ENCODE results near the gene OASL.
"Not testable (repeated sequence)": the region's sequence is repeated elsewhere in the genome, so short reads cannot be mapped to it uniquely, and the experiment has no call there.

OASL gene

GRCh38 chr12:121069206-121069605 is 30.2 kb upstream of the OASL start:
- DNase-seq (ENCODE audit: extremely low spot score) = no peak
- CTCF ChIA-PET = interaction anchor here (0.7 kb wide), 1 partner anchor 147 kb away, joined by 3 read pairs; no protein-coding TSS in a partner anchor
- TF ChIP-seq SUZ12 (IDR thresholded peaks at IDR 0.05) (no peak), BHLHE40 (IDR thresholded peaks at IDR 0.05; ENCODE audit: borderline replicate concordance) (no peak), HDGF (IDR thresholded peaks at IDR 0.05; ENCODE audit: borderline replicate concordance) (no peak), NFRKB (IDR thresholded peaks at IDR 0.05) (no peak), ELF4 (IDR thresholded peaks at IDR 0.05) (no peak), FOXK2 (IDR thresholded peaks at IDR 0.05) (no peak), L3MBTL2 (conservative IDR thresholded peaks at IDR 0.05) (no peak), CTBP1 (IDR thresholded peaks at IDR 0.05; ENCODE audit: borderline replicate concordance) (no peak), ZNF384 (IDR thresholded peaks at IDR 0.05) (no peak), LEF1 (IDR thresholded peaks at IDR 0.05; ENCODE audit: borderline replicate concordance) (no peak), TARDBP (IDR thresholded peaks at IDR 0.05) (no peak), ARNT (IDR thresholded peaks at IDR 0.05) (no peak), FOXA1 (IDR thresholded peaks at IDR 0.05) (no peak), FOXM1 (IDR thresholded peaks at IDR 0.05; ENCODE audit: borderline replicate concordance) (no peak), SP1 (IDR thresholded peaks at IDR 0.05) (no peak), PKNOX1 (IDR thresholded peaks at IDR 0.05) (no peak)
- POLR2A ChIA-PET = no interaction called here

- no peak for DNase-seq (ENCODE audit: extremely low spot score)
- no peak for TF ChIP-seq FOXM1 (IDR thresholded peaks at IDR 0.05; ENCODE audit: borderline replicate concordance)
- no peak for TF ChIP-seq TARDBP (IDR thresholded peaks at IDR 0.05)
- no peak for TF ChIP-seq SP1 (IDR thresholded peaks at IDR 0.05)
- TF ChIP-seq BHLHE40 (IDR thresholded peaks at IDR 0.05; ENCODE audit: borderline replicate concordance) = no peak
- TF ChIP-seq ELF4 (IDR thresholded peaks at IDR 0.05) = no peak
- no peak for TF ChIP-seq ARNT (IDR thresholded peaks at IDR 0.05)
- no peak for TF ChIP-seq FOXA1 (IDR thresholded peaks at IDR 0.05)
- TF ChIP-seq LEF1 (IDR thresholded peaks at IDR 0.05; ENCODE audit: borderline replicate concordance) = no peak
- no peak for TF ChIP-seq CTBP1 (IDR thresholded peaks at IDR 0.05; ENCODE audit: borderline replicate concordance)
- no peak for TF ChIP-seq L3MBTL2 (conservative IDR thresholded peaks at IDR 0.05)
- TF ChIP-seq HDGF (IDR thresholded peaks at IDR 0.05; ENCODE audit: borderline replicate concordance) = no peak
- TF ChIP-seq SUZ12 (IDR thresholded peaks at IDR 0.05) = no peak
- no peak for TF ChIP-seq PKNOX1 (IDR thresholded peaks at IDR 0.05)
- TF ChIP-seq FOXK2 (IDR thresholded peaks at IDR 0.05) = no peak
- no peak for TF ChIP-seq NFRKB (IDR thresholded peaks at IDR 0.05)
- no peak for TF ChIP-seq ZNF384 (IDR thresholded peaks at IDR 0.05)
- ChIA-PET POLR2A (no interaction called here), CTCF (no interaction called here)
These were observed 26.3 kb upstream of the OASL start for GRCh38 chr12:121065345-121065744.

GRCh38 chr12:121064586-121064985 is 25.5 kb upstream of the OASL start:
- DNase-seq (ENCODE audit: extremely low spot score); POLR2A ChIA-PET: not testable (repeated sequence)
- CTCF ChIA-PET = interaction anchor here (0.5 kb wide), 1 partner anchor 102 kb away, joined by 3 read pairs; no protein-coding TSS in a partner anchor

GRCh38 chr12:121064116-121064515 is 25.1 kb upstream of the OASL start:
- CTCF ChIA-PET = interaction anchor here (0.5 kb wide), 1 partner anchor 102 kb away, joined by 3 read pairs; no protein-coding TSS in a partner anchor
- TF ChIP-seq PKNOX1 (IDR thresholded peaks at IDR 0.05) = no peak
- TF ChIP-seq NFRKB (IDR thresholded peaks at IDR 0.05) = no peak
- no peak for TF ChIP-seq ZNF384 (IDR thresholded peaks at IDR 0.05)
- TF ChIP-seq SUZ12 (IDR thresholded peaks at IDR 0.05) = no peak
- no peak for TF ChIP-seq CTBP1 (IDR thresholded peaks at IDR 0.05; ENCODE audit: borderline replicate concordance)
- no peak for TF ChIP-seq SP1 (IDR thresholded peaks at IDR 0.05)
- no peak for TF ChIP-seq FOXM1 (IDR thresholded peaks at IDR 0.05; ENCODE audit: borderline replicate concordance)
- TF ChIP-seq HDGF (IDR thresholded peaks at IDR 0.05; ENCODE audit: borderline replicate concordance) = no peak
- no peak for TF ChIP-seq FOXK2 (IDR thresholded peaks at IDR 0.05)
- TF ChIP-seq FOXA1 (IDR thresholded peaks at IDR 0.05) = no peak
- no peak for TF ChIP-seq ELF4 (IDR thresholded peaks at IDR 0.05)
- TF ChIP-seq BHLHE40 (IDR thresholded peaks at IDR 0.05; ENCODE audit: borderline replicate concordance) = no peak
- TF ChIP-seq LEF1 (IDR thresholded peaks at IDR 0.05; ENCODE audit: borderline replicate concordance) = no peak
- no peak for TF ChIP-seq L3MBTL2 (conservative IDR thresholded peaks at IDR 0.05)
- no peak for TF ChIP-seq TARDBP (IDR thresholded peaks at IDR 0.05)
- TF ChIP-seq ARNT (IDR thresholded peaks at IDR 0.05) = no peak
- no peak for DNase-seq (ENCODE audit: extremely low spot score)
- POLR2A ChIA-PET = no interaction called here

DNA sequence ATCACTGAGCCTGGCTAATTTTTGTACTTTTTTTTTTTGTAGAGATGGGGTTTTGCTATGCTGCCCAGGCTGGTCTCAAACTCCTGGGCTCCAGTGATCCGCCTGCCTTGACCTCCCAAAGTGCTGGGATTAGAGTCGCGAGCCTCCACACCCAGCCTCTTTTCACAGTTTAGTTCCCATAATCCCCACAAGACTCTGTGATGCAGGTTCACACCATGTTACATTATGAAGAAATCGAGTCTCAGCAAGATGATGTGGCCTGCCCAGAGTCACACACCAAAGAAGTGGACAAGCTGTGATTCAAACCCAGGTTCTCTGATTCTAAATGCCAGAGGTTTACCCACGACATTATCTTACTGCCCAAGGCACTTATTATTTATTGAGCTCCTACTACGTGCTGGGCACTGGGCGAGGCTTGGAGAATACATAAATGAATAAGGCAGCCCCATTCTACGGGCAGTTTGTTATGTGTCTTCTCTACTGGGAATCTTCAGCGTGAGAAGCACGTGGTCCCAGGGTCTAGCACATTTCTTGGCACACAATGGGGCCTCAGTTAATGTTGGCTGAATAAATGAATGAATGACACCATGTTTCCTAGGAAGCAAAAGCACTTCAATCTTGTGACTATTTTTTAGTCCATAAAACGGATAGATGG is 23.5 kb upstream of the OASL start:
- DNase-seq (ENCODE audit: extremely low spot score) = no peak
- TF ChIP-seq FOXA1 (IDR thresholded peaks at IDR 0.05) (no peak), LEF1 (IDR thresholded peaks at IDR 0.05; ENCODE audit: borderline replicate concordance) (no peak), NFRKB (IDR thresholded peaks at IDR 0.05) (no peak), ELF4 (IDR thresholded peaks at IDR 0.05) (no peak), SUZ12 (IDR thresholded peaks at IDR 0.05) (no peak)
- POLR2A ChIA-PET = no interaction called here
- CTCF ChIA-PET = no interaction called here

- ChIA-PET CTCF (interaction anchor here (0.6 to 2.0 kb wide), 3 partner anchors 11 to 443 kb away, joined by 5 to 8 read pairs (median 7); no protein-coding TSS in a partner anchor), POLR2A (no interaction called here)
- TF ChIP-seq NFRKB (IDR thresholded peaks at IDR 0.05) (no peak), HDGF (IDR thresholded peaks at IDR 0.05; ENCODE audit: borderline replicate concordance) (no peak), CTBP1 (IDR thresholded peaks at IDR 0.05; ENCODE audit: borderline replicate concordance) (no peak), ZNF384 (IDR thresholded peaks at IDR 0.05) (no peak), FOXM1 (IDR thresholded peaks at IDR 0.05; ENCODE audit: borderline replicate concordance) (no peak), ELF4 (IDR thresholded peaks at IDR 0.05) (no peak), PKNOX1 (IDR thresholded peaks at IDR 0.05) (no peak), BHLHE40 (IDR thresholded peaks at IDR 0.05; ENCODE audit: borderline replicate concordance) (no peak), TARDBP (IDR thresholded peaks at IDR 0.05) (no peak), SUZ12 (IDR thresholded peaks at IDR 0.05) (no peak), FOXA1 (IDR thresholded peaks at IDR 0.05) (no peak)
- DNase-seq (ENCODE audit: extremely low spot score) = no peak
These were observed 22.8 kb upstream of the OASL start for GRCh38 chr12:121061831-121062230.

Measured in HEK293T (cell line).